ENCODE data around the gene ATG16L1.
A peak's percentile ranks its signal among the peaks of the same experiment; 100 is the strongest.

The ATG16L1 gene

DNA sequence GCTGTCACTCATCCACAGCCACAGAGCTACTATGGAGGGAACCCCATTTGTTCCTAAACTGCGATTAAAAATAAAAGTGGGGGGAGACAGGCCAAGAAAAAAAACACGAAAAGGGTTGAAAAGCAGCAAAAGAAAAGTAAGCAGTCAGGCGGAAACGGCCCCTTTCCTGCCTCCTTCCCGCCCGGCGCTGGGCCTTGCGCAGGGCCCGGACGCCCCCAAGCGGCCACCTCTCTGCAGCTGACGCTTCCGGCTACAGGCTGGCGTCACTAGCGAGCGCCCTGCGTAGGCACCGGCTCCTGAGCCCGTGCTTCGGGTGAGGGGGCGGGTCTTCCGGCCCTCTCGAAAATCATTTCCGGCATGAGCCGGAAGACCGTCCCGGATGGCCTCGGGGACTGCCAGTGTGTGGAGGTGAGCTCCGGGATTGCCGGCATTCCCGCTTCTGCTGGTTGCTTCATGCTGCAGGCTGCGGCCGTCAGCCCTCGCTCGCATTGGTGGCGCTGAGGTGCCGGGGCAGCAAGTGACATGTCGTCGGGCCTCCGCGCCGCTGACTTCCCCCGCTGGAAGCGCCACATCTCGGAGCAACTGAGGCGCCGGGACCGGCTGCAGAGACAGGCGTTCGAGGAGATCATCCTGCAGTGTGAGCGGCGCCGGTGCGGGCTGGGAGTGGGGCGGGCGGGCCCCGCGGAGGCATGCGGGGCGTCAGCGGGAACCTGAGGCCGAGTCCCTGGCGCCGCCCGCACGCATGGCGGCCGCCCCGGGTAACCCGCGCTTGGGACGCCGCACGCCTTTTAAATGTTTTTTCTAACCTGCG, at the start of gene ATG16L1:
ATG16L1 (plus strand) TSS at position 368 of the 811 bp plus-strand sequence; CDS start at position 523, 155 bp downstream.
- DNase-seq (ENCODE audit: low read depth in 3 of 3), result peak; percentile 88 to 95 (median 92)

- no peak for DNase-seq (ENCODE audit: low read depth in 3 of 3)
These were observed 48.9 kb upstream of the ATG16L1 start for GRCh38 chr2:233202531-233202944.

- DNase-seq (ENCODE audit: low read depth in 3 of 3), result no peak
These were observed 48.4 kb upstream of the ATG16L1 start for GRCh38 chr2:233203060-233203459.

DNA sequence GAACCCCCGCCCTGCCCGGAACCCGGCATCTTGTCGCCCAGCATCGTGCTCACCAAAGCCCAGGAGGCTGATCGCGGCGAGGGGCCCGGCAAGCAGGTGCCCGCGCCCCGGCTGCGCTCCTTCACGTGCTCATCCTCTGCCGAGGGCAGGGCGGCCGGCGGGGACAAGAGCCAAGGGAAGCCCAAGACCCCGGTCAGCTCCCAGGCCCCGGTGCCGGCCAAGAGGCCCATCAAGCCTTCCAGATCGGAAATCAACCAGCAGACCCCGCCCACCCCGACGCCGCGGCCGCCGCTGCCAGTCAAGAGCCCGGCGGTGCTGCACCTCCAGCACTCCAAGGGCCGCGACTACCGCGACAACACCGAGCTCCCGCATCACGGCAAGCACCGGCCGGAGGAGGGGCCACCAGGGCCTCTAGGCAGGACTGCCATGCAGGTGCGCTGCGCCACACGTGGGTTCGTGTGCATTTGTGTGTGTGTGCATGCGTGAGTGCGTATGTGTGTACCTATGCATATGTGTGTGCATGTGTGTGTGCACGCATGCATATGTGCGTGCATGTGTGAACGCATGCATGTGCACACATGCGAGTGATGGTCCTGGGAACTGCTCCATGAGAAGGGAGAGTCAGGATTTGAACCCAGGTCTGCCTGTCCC, 47.1 kb upstream of the ATG16L1 start:
- no peak for DNase-seq (ENCODE audit: low read depth in 3 of 3)

DNA sequence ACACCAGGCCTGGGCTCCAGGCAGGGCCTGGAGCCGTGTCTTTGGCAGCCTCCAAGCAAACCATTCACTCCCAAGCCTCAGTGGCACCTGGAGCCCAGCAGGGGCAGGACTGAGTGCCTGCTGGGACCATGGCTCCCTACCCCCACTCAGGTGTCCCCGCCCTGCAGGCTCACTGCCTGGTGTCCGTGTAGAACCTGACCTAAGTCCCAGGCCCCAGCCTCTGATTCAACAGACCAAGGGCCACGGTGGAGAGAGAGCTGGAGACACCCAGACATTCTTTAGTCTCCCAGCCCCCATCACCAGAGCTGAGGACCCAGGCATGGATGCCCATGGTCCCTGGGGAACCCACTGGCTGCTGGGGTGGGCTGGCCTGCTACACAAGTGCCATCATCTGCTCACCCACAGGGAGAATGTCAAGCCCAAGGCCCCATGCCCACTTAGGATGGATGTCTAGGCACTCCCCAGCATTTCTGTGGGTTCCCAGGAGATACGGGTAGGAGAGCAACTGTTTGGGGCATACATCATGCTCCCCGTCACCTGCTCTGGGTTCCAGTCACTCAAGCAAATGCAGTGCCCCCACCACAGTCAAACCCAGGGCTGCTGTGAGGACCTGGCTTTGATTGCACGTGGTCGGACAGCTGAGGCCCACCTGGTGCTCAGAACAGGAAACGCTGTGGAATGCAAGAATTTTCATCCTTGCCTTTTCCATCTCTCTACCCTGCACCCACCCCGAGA, 42.9 kb upstream of the ATG16L1 start:
- DNase-seq (ENCODE audit: low read depth in 3 of 3), result no peak

DNA sequence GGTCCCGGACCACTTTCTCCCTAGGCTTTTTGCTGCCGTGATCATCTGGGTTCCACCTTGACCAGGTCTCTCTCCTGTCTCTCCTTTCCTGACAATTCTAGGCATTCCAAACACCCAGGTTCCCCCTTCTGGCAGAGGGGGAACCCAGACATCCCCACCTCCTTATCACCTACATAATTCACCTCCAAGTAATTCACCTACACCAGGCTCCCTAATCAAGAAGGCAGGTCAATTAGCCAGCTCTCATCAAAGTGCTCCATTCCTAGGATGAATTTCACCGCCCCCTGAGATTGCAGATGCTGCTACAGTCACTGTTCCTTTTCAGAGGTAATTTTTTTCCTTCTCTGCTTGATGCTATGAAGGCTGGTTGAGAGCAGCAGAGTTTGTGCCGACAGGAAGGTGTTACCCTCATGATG, 42.3 kb upstream of the ATG16L1 start:
- no peak for DNase-seq (ENCODE audit: low read depth in 3 of 3)

DNA sequence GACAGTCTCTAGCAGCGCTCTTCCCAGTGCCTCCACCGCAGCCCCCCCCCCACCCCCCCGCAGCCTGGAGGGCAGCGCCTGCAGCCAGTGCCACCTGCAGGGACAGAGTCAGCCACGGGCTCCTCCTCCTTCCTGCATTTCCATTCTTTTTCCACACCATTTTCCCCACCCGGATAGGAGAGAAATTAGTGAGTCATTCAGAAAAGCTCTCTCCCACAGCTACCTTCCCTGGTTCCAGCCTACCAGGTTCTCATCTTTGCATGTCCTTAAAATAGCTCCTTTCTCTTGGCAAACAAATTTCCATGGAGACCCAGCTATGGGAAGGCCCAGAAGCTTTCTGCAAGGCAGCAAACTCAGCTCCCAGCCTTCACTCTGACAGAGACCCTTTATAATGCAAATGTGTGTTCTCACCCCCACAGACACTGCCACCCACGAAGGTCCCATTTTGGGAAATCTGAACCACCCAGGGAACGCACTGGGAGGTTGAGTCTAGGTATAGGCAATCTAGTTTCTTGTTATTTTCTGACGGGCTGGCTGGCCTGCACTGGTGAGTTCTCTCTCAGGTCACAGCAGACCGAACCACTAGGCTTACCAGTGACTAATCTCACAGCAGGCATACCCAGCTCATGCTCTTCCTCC, 41.8 kb upstream of the ATG16L1 start:
- no peak for DNase-seq (ENCODE audit: low read depth in 3 of 3)

DNA sequence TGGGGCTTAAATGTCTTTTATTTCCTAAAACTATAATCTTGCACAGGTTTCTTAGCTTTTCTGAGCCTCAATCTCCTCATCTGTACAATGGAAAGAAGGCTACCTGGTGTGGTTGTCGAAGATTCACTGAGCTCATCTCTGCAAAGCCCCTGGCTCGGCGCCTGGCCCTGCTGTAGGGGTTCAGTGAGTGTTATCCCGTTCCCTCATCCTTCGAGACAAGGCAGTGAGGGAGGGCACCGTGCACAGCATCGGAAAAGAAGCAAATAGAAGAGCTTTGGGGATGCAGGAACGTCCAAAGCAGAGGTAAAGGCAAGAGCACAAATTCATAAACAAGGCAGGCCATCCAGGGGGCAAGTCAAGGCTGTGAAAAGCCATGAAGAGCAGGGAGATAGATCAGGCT, 41.2 kb upstream of the ATG16L1 start:
- DNase-seq (ENCODE audit: low read depth in 3 of 3), result no peak

DNA sequence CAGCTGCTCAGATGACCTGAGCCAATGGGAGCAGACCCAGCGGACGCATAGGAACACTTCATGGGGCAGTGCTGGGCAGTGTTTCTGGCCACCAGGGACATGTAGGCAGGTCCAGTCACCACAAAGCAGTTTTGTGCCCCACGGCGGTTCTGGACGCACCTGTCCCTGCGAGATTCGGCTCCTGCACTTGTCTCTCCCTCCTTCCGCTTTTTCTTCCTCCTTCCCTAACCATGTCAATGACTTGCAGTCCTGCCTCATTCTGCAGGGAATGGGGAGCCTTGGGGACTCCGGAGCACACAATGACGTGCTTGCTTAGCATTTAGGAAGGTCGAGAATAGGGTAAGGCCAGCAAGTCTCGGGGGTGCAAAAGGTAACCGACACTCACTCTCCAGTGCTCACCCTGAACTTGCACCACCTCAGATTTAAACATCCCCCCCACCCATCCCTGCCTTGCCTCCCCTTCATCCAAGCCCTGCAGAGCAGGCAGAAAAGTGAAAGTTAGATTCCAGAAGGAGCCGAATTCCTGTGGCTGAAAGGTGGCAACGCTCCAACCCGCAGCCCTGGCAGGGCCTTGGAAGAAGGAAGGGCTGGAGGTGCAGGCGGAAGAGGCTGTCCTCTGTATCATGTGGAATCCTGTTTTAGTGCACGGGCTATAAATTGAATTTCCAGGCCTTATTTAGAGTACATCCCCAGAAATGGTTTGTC, 40.5 kb upstream of the ATG16L1 start:
- DNase-seq (ENCODE audit: low read depth in 3 of 3), result no peak

DNA sequence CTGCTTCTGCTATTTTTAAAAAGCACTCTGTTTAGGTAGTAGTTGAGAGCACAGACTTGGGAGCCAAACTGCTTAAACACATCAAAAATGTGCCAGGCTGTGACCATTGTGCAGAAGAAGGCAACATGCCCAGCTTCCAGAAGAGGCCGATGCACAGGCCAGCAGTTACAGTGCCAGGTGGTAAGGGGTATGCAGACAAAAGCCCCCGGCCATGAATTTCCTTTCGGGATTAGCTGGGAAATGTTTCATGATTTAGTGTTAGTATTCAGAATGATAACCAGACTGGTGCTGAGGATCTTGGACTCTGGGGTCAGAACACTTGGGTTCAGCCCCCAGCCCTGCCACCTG, 40.0 kb upstream of the ATG16L1 start:
- DNase-seq (ENCODE audit: low read depth in 3 of 3), result no peak

DNA sequence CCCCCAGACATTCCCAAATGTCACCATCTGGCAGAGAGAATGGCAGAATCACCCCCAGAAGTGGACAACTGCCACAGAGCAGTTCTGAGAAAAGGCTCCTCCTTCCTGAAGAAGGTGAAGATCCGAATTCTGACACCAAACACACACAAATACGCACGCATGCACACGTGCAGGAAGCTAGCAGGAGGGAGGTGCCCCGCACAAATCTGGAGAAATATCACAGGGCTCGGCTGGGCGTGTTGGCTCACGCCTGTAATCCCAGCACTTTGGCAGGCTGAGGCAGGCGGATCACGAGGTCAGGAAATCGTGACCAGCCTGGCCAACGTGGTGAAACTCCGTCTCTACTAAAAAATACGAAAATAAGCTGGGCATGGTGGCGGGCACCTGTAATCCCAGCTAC, 38.5 kb upstream of the ATG16L1 start:
- no peak for DNase-seq (ENCODE audit: low read depth in 3 of 3)

GRCh38 chr2:233213975-233214374, 37.5 kb upstream of the ATG16L1 start:
- no peak for DNase-seq (ENCODE audit: low read depth in 3 of 3)

DNA sequence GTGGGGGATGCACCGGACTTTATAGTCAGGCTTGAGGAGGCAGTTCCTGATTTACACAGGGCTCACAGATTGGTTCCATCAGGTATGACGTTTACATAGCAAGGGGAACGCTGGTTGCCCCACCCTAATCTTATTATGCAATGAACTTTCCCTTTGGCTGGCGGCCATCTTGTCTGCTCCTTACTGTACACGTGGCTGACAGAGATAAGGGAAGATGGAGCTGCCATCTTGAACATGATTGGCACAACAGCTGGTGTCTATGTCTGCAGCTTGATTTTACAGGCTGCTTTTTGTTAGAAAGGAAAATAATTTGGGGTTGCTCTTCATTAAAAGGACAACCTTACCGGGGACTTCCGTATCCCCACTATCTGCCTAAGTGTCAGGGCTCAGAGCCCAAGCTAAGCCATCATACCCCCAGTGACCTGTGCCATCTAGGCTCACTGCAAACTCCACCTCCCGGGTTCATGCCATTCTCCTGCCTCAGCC, 33.5 kb upstream of the ATG16L1 start:
- DNase-seq (ENCODE audit: low read depth in 3 of 3), result no peak

DNA sequence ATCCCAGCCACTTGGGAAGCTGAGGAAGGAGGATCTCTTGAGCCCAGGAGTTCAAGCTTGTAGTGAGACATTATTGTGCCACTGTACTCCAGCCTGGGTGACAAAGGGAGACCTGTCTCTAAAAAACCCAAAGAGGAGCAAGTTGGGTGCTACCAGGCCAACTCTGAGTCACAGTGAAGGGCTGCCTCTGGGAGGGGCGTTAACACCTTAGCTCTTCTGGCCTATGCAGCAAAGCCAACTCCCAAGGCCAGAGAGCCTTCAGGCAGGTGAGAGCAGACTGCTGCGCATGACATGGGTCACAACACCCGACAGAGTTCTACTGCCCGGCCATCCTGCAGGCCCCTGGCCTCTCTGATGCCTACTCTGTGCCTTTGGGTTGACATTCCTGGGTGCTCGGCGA, 32.6 kb upstream of the ATG16L1 start:
- DNase-seq (ENCODE audit: low read depth in 3 of 3), result no peak

DNA sequence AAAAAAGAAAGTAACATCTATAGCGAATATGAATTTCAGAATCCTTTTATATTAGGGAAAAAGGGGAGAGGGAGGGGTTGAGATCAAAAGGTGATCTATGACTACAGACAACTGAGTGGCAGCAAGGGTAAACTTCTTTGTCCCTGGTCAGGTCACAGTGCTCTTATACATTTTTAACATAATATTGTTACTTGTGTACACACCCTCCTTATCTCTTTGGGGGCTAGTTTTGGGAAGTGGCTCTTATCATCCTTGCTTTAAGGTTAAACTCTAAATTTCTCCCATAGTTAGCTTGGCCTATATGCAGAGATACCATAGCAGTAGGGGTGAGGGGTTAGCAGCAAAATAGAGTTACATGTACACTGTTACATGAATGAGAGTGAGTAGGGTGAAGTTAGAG, 31.6 kb upstream of the ATG16L1 start:
- no peak for DNase-seq (ENCODE audit: low read depth in 3 of 3)

- no peak for DNase-seq (ENCODE audit: low read depth in 3 of 3)
These were observed 30.0 kb upstream of the ATG16L1 start for GRCh38 chr2:233221378-233222063.

- no peak for DNase-seq (ENCODE audit: low read depth in 3 of 3)
These were observed 28.2 kb upstream of the ATG16L1 start for GRCh38 chr2:233223059-233223894.

- no peak for DNase-seq (ENCODE audit: low read depth in 3 of 3)
These were observed 26.0 kb upstream of the ATG16L1 start for GRCh38 chr2:233225230-233226068.

DNA sequence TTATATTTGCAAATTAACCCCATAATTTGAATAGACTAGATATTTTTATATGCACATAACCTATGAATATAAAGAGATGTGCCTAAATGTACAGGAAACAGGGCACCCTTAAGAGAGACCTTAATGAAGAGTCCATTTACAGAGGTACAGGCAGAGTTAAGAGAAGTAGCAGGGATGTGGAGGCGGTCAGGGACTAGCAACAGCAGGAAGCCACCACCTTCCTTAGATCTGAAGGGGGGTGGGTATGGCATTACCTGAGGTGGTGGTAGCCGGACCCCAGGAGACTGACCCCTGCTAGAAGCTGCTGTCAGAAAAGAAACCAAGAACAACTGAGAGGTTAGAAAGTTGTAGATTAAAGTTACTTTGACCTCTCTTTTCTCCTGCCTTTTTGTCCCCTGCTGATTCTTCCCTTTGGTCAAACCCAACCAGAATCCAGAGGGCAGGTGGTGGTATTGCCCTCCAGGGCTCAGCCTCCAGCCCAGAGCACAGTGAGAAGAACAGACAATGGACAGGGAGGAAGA, 24.9 kb upstream of the ATG16L1 start:
- no peak for DNase-seq (ENCODE audit: low read depth in 3 of 3)
